Smooth muscle cell (in vitro differentiated cells): ENCODE data around the gene NME3. TPM values are rescaled to one million over a fixed set of nuclear protein-coding genes. Genes with fewer than 3 reads are reported as not detected.

Source experiments
- DNase-seq: peaks from one replicate; lab custom pipeline; 2025; ENCODE audit not compliant: unreplicated experiment; lab: John Stamatoyannopoulos, UW
- H2AFZ ChIP-seq: fragments of 200-600 bp; sonication (generic); 2 replicates; pipeline ENCODE4 v1.6.0; 2016; ENCODE audit warnings: antibody characterized with exemption, low read depth, mild to moderate bottlenecking
- H3F3A ChIP-seq: fragments of 200-600 bp; sonication (generic); 2 replicates; pipeline ENCODE4 v1.6.0; 2017; ENCODE audit warnings: antibody characterized with exemption, low read depth
- H3K27ac ChIP-seq: fragments of 200-600 bp; sonication (generic); 2 replicates; pipeline ENCODE4 v1.5.1; 2016; ENCODE audit warnings: low read depth, mild to moderate bottlenecking
- H3K27me3 ChIP-seq: fragments of 200-600 bp; sonication (generic); 2 replicates; pipeline ENCODE4 v1.6.1; 2016; ENCODE audit warnings: low read depth, mild to moderate bottlenecking
- H3K36me3 ChIP-seq: fragments of 200-600 bp; sonication (generic); 2 replicates; pipeline ENCODE4 v1.5.1; 2016; ENCODE audit warnings: low read depth
- H3K4me1 ChIP-seq: fragments of 200-600 bp; sonication (generic); 2 replicates; pipeline ENCODE4 v1.5.1; 2016; ENCODE audit warnings: low read depth
- H3K4me2 ChIP-seq: fragments of 200-600 bp; sonication (generic); 2 replicates; pipeline ENCODE4 v1.6.0; 2016; ENCODE audit warnings: mild to moderate bottlenecking
- H3K4me3 ChIP-seq: fragments of 200-600 bp; sonication (generic); 2 replicates; pipeline ENCODE4 v1.5.1; 2016; ENCODE audit warnings: mild to moderate bottlenecking
- H3K79me2 ChIP-seq: fragments of 200-600 bp; sonication (generic); 2 replicates; pipeline ENCODE4 v1.6.0; 2016; ENCODE audit warnings: low read depth, mild to moderate bottlenecking
- H3K9ac ChIP-seq: fragments of 200-600 bp; sonication (generic); 2 replicates; pipeline ENCODE4 v1.6.0; 2016; ENCODE audit warnings: low read depth
- H3K9me3 ChIP-seq: fragments of 200-600 bp; sonication (generic); replicated peaks from 2 replicates; pipeline ENCODE4 v1.5.1; 2016; ENCODE audit warnings: low read depth
- H4K20me1 ChIP-seq: fragments of 200-600 bp; sonication (generic); 2 replicates; pipeline ENCODE4 v1.6.0; 2016; ENCODE audit warnings: low read depth
- CTCF ChIP-seq: fragments of 200-600 bp; sonication (generic); IDR thresholded peaks from 2 replicates; pipeline ENCODE4 v1.5.1; 2017; ENCODE audit warnings: borderline replicate concordance, mild to moderate bottlenecking, antibody characterized with exemption; ENCODE audit not compliant: insufficient read depth, poor library complexity, severe bottlenecking
- WGBS: methylation state at CpG from one replicate; pipeline ENCODE4 v1.1.7; 2016; ENCODE audit warnings: low lambda C conversion rate; 5-methylcytosine and 5-hydroxymethylcytosine counted together
- polyA plus RNA-seq: library from polyadenylated mRNA; unstranded; fragments of >200 nt; fragmentation: Nextera tagmentation; extraction: Ambion mirVana; gene quantifications from 2 replicates; pipeline ENCODE4 v1.2.1, GENCODE V29; 2016
- total RNA-seq: library from RNA; depleted of rRNA; stranded (reverse); fragments of >200 nt; gene quantifications from 2 replicates; pipeline ENCODE4 v1.2.3, GENCODE V29; 2014

The NME3 gene
- total and polyA plus RNA-seq, 2 experiments from 2014 or later = 56.7 to 85.4 TPM

GRCh38 chr16:1779234-1779701 lies 7.9 kb upstream of the NME3 start:
- no peak for DNase-seq
- no peak overlapping the region for H3K9ac ChIP-seq
- no peak overlapping the region for H2AFZ ChIP-seq
- no peaks in the 10 kb centered on the region for H3K9me3 ChIP-seq
- H3K36me3 ChIP-seq = no peaks in the 10 kb centered on the region
- no peak overlapping the region for H3K4me3 ChIP-seq
- peaks cover 7% of the 10 kb centered on the region for H3F3A ChIP-seq
- no peak overlapping the region for H3K27ac ChIP-seq
- no peak overlapping the region for H3K4me2 ChIP-seq
- no peaks in the 10 kb centered on the region for H3K27me3 ChIP-seq
- H4K20me1 ChIP-seq = peaks cover 30% of the 10 kb centered on the region
- no peak for TF ChIP-seq CTCF
- H3K4me1 ChIP-seq = peaks cover 5% of the 10 kb centered on the region
- H3K79me2 ChIP-seq = peaks cover 24% of the 10 kb centered on the region
- WGBS = 93% methylated on average over 8 of the region's 8 CpGs

- no peak for TF ChIP-seq CTCF
- peaks cover 30% of the 10 kb centered on the region for H4K20me1 ChIP-seq
- no peak for DNase-seq
Observed at GRCh38 chr16:1778200-1779179, 7.1 kb upstream of the NME3 start.

GRCh38 chr16:1777375-1778199 lies 6.2 kb upstream of the NME3 start:
- TF ChIP-seq CTCF = no peak

More at GRCh38 chr16:1778200-1779179, 7.1 kb upstream of the NME3 start:
- H3K9ac ChIP-seq = no peak overlapping the region
- no peaks in the 10 kb centered on the region for H3K9me3 ChIP-seq
- WGBS = 94% methylated on average over 33 of the region's 34 CpGs
- no peak overlapping the region for H2AFZ ChIP-seq
- no peak overlapping the region for H3K4me3 ChIP-seq
- H3K79me2 ChIP-seq = peaks cover 26% of the 10 kb centered on the region
- H3K4me1 ChIP-seq = peaks cover 11% of the 10 kb centered on the region
- no peak overlapping the region for H3K27ac ChIP-seq
- no peaks in the 10 kb centered on the region for H3K27me3 ChIP-seq
- no peaks in the 10 kb centered on the region for H3K36me3 ChIP-seq
- no peak overlapping the region for H3K4me2 ChIP-seq
- H3F3A ChIP-seq = peaks cover 7% of the 10 kb centered on the region

More at GRCh38 chr16:1777375-1778199, 6.2 kb upstream of the NME3 start:
- Histone ChIP-seq H3K9me3 (no peaks in the 10 kb centered on the region), H3K4me1 (peaks cover 11% of the 10 kb centered on the region), H3K27ac (no peak overlapping the region), H3K36me3 (no peaks in the 10 kb centered on the region), H3K27me3 (no peaks in the 10 kb centered on the region), H4K20me1 (peaks cover 30% of the 10 kb centered on the region), H3K9ac (no peak overlapping the region), H3K4me2 (no peak overlapping the region), H3F3A (peaks cover 7% of the 10 kb centered on the region), H3K79me2 (peaks cover 26% of the 10 kb centered on the region), H3K4me3 (no peak overlapping the region), H2AFZ (no peak overlapping the region)
- whole genome bisulfite sequencing = 93% methylated on average over 31 of the region's 36 CpGs
- no peak for DNase-seq
